CD14-positive monocyte (primary cell): ENCODE results near the gene SDK1. TPM values are rescaled to one million over a fixed set of nuclear protein-coding genes. Genes with fewer than 3 reads are reported as not detected.
A peak's percentile ranks its signal among the peaks of the same experiment; 100 is the strongest.

Source experiments
- DNase-seq, 3 donors: peaks; one replicate each; pipeline ENCODE4 v3.0.0-alpha.2; 2011 to 2022
- H2AFZ ChIP-seq: 2 replicates; pipeline ENCODE4 v1.6.0; 2012; ENCODE audit warnings: mild to moderate bottlenecking, low read depth, low read length, inconsistent platforms; ENCODE audit not compliant: insufficient read depth, poor library complexity, severe bottlenecking
- H3K27ac ChIP-seq, 2 donors: 1 replicate in 1 of 2; 2 replicates in 1 of 2; pipeline ENCODE4 v1.5.1; 2012 to 2013; ENCODE audit warnings: low read length in 2 of 2, control low read depth in 1 of 2, inconsistent platforms in 1 of 2, low read depth in 1 of 2, mild to moderate bottlenecking in 1 of 2
- H3K27me3 ChIP-seq, 2 donors: one replicate each; pipeline versions ENCODE4 v1.6.0 to v1.6.1; 2011 to 2013; ENCODE audit warnings: low read length in 2 of 2; ENCODE audit not compliant: control insufficient read depth in 2 of 2, insufficient read depth in 2 of 2
- H3K36me3 ChIP-seq, 2 donors: replicated peaks in 1 of 2; 1 replicate in 1 of 2; 2 replicates in 1 of 2; pipeline versions ENCODE4 v1.5.1 to v1.6.1; 2012 to 2013; ENCODE audit warnings: low read length in 2 of 2, control low read depth in 1 of 2, inconsistent platforms in 1 of 2, mild to moderate bottlenecking in 1 of 2; ENCODE audit not compliant: insufficient read depth in 2 of 2, control insufficient read depth in 1 of 2
- H3K4me1 ChIP-seq, 2 donors: 1 replicate in 1 of 2; 2 replicates in 1 of 2; pipeline versions ENCODE4 v1.5.1 to v1.6.1; 2012 to 2013; ENCODE audit warnings: low read length in 2 of 2, control low read depth in 1 of 2, inconsistent platforms in 1 of 2, mild to moderate bottlenecking in 1 of 2, moderate library complexity in 1 of 2; ENCODE audit not compliant: insufficient read depth in 2 of 2, control insufficient read depth in 1 of 2
- H3K4me2 ChIP-seq: replicated peaks from 2 replicates; pipeline ENCODE3; 2012; ENCODE audit warnings: low read length, moderate library complexity, mild to moderate bottlenecking; ENCODE audit not compliant: poor library complexity, severe bottlenecking; ENCODE audit errors: extremely low read depth
- H3K4me3 ChIP-seq, 3 experiments: fragments of 200-600 bp in 1 of 3; sonication (generic) in 1 of 3; replicated peaks in 1 of 3; 1 replicate in 2 of 3; 2 replicates in 1 of 3; pipeline ENCODE4 v1.5.1; 2011 to 2013; ENCODE audit warnings: low read length in 3 of 3, mild to moderate bottlenecking in 3 of 3, control low read depth in 2 of 3, low read depth in 2 of 3, inconsistent platforms in 1 of 3, moderate library complexity in 1 of 3
- H3K79me2 ChIP-seq: 2 replicates; pipeline ENCODE4 v1.6.0; 2012; ENCODE audit warnings: mild to moderate bottlenecking, control low read depth, inconsistent platforms, low read length, moderate library complexity; ENCODE audit not compliant: insufficient read depth
- H3K9ac ChIP-seq: 2 replicates; pipeline ENCODE4 v1.6.0; 2017; ENCODE audit warnings: low read length, mild to moderate bottlenecking; ENCODE audit not compliant: insufficient read depth, poor library complexity, severe bottlenecking
- H3K9me3 ChIP-seq, 2 donors: replicated peaks in 1 of 2; 1 replicate in 1 of 2; 2 replicates in 1 of 2; pipeline versions ENCODE4 v1.5.1 to v1.6.1; 2012 to 2013; ENCODE audit warnings: low read length in 2 of 2, control low read depth in 1 of 2; ENCODE audit not compliant: control insufficient read depth in 1 of 2, insufficient read depth in 1 of 2
- H4K20me1 ChIP-seq: 2 replicates; pipeline ENCODE4 v1.6.0; 2012; ENCODE audit warnings: mild to moderate bottlenecking, low read length, control low read depth, moderate library complexity; ENCODE audit not compliant: insufficient read depth
- H3K27ac Mint-ChIP-seq, 7 donors: one replicate each; pipeline ENCODE4 v1.8.0; 2020; ENCODE audit warnings: mild to moderate bottlenecking in 7 of 7, mixed read lengths in 7 of 7, moderate library complexity in 6 of 7, inconsistent platforms in 2 of 7
- H3K27me3 Mint-ChIP-seq, 3 donors: one replicate each; pipeline ENCODE4 v1.8.0; 2021 to 2022; ENCODE audit warnings: low read depth in 3 of 3, mild to moderate bottlenecking in 3 of 3, mixed read lengths in 3 of 3, moderate library complexity in 3 of 3, inconsistent platforms in 1 of 3
- H3K36me3 Mint-ChIP-seq, 2 donors: one replicate each; pipeline ENCODE4 v1.8.0; 2020; ENCODE audit warnings: mixed read lengths in 2 of 2, inconsistent platforms in 1 of 2, mild to moderate bottlenecking in 1 of 2
- H3K4me1 Mint-ChIP-seq: one replicate; pipeline ENCODE4 v1.8.0; 2020; ENCODE audit warnings: mild to moderate bottlenecking, mixed read lengths
- H3K4me3 Mint-ChIP-seq, 2 donors: one replicate each; pipeline ENCODE4 v1.8.0; 2020; ENCODE audit warnings: mild to moderate bottlenecking in 2 of 2, mixed read lengths in 2 of 2, moderate library complexity in 1 of 2
- H3K9me3 Mint-ChIP-seq, 7 donors: one replicate each; pipeline ENCODE4 v1.8.0; 2020 to 2022; ENCODE audit warnings: mixed read lengths in 7 of 7, mild to moderate bottlenecking in 6 of 7, moderate library complexity in 6 of 7, inconsistent platforms in 2 of 7
- CTCF ChIP-seq: fragments of 200-600 bp; IDR thresholded peaks from one replicate; pipeline ENCODE4 v1.8.0; 2022; ENCODE audit warnings: antibody characterized with exemption, mild to moderate bottlenecking
- WGBS: methylation state at CpG from one replicate; pipeline ENCODE4 v1.1.5; 2013; ENCODE audit warnings: missing lambda C conversion rate; ENCODE audit not compliant: insufficient coverage; 5-methylcytosine and 5-hydroxymethylcytosine counted together
- intact Hi-C, 2 donors: fragments of 100-400 bp; cut with micrococcal nuclease; formaldehyde crosslinking; loops; one replicate each; pipeline versions ENCODE4 v1.15.0 to v1.15.1; 2023
- polyA plus RNA-seq, 3 donors: library from polyadenylated mRNA; depleted of rRNA in 1 of 3; unstranded in 2 of 3; stranded (reverse) in 1 of 3; fragments of 300-500 nt in 2 of 3; fragments of >200 nt in 1 of 3; fragmentation: Illumina TruSeq in 2 of 3; gene quantifications; 1 replicate in 2 of 3; 2 replicates in 1 of 3; pipeline ENCODE4 v1.2.3, GENCODE V29; 2012 to 2021

The SDK1 gene
- polyA plus RNA-seq, 3 donors: 0.01 TPM; not detected in 2

DNA sequence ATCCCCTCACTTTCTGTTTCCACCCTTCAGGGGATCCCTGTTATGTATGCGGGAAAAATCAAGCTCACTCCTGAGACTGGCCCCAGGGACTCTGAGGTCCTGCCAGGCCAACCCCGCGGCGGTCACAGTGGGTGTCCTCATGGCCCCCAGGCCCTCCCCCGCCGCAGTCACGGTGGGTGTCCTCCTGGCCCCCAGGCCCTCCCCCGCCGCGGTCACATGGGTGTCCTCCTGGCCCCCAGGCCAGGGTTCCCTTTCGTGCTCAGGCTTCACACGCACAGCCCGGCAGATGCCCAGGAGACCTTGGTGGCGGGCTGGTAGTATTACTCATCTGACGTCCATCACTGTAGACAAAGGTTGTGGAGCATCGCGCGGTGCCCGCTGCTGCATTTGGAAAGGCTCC, 890.0 kb downstream of the SDK1 start:
- TF ChIP-seq CTCF: no peak
- intact Hi-C loops: no loop called here
- no peaks in the 10 kb centered on the region for H3K4me1 ChIP-seq
- H3K79me2 ChIP-seq: no peaks in the 10 kb centered on the region
- H3K9me3 ChIP-seq: peaks cover 0 to 7% of the 10 kb centered on the region in 2 donors
- H3K4me3 ChIP-seq: no peak overlapping the region
- H3K9ac ChIP-seq: no peak overlapping the region
- H3K4me2 ChIP-seq: no peak overlapping the region
- no peaks in the 10 kb centered on the region for H3K4me1 Mint-ChIP-seq
- peak overlapping the region in 1 of 7 donors; percentile 25 for H3K27ac Mint-ChIP-seq
- no peaks in the 10 kb centered on the region for H3K27me3 ChIP-seq
- H3K9me3 Mint-ChIP-seq: peaks cover 0 to 13% (median 4%) of the 10 kb centered on the region in 7 donors
- H3K27ac ChIP-seq: no peak overlapping the region
- H2AFZ ChIP-seq: no peak overlapping the region
- no peaks in the 10 kb centered on the region for H3K36me3 ChIP-seq
- no peak overlapping the region for H3K4me3 Mint-ChIP-seq
- no peaks in the 10 kb centered on the region for H3K36me3 Mint-ChIP-seq
- H3K27me3 Mint-ChIP-seq: peaks cover 0 to 5% (median 2%) of the 10 kb centered on the region in 3 donors
- WGBS: 89% methylated on average over 15 of the region's 19 CpGs
- DNase-seq: no peak
- no peaks in the 10 kb centered on the region for H4K20me1 ChIP-seq

DNA sequence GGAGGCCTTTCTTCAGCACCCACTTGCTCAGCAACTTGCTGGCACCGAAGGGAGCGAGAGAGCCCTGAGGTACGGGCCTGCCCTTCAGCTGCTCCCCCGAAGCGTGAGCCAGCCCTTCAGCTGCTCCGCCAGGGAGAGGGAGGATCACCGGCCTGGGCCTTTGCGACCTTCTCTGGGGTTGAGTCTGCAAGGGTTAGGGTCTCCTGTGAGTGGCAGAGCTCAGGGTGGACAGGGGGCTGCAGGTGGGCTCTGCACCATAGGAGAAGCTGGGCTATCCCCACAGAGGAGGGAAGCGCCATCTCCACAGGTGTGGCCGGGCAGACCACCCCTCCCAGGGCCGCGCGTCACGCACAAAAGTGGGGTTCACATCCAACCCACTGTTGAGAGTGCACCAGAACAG, 890.5 kb downstream of the SDK1 start:
- Histone ChIP-seq H3K4me2 (no peak overlapping the region), H2AFZ (no peak overlapping the region), H3K4me1 (no peaks in the 10 kb centered on the region), H3K27me3 (no peaks in the 10 kb centered on the region), H3K4me3 (no peak overlapping the region), H3K9me3 (peaks cover 0 to 3% of the 10 kb centered on the region in 2 donors), H3K9ac (no peak overlapping the region), H3K79me2 (no peaks in the 10 kb centered on the region), H3K27ac (no peak overlapping the region), H4K20me1 (no peaks in the 10 kb centered on the region), H3K36me3 (no peaks in the 10 kb centered on the region)
- H3K4me3 Mint-ChIP-seq: no peak overlapping the region
- peaks cover 0 to 4% (median 2%) of the 10 kb centered on the region in 3 donors for H3K27me3 Mint-ChIP-seq
- WGBS: 93% methylated on average over 13 of the region's 14 CpGs
- no peaks in the 10 kb centered on the region for H3K4me1 Mint-ChIP-seq
- intact Hi-C loops: no loop called here
- no peaks in the 10 kb centered on the region for H3K36me3 Mint-ChIP-seq
- no peak for TF ChIP-seq CTCF
- no peak overlapping the region for H3K27ac Mint-ChIP-seq
- peaks cover 0 to 11% (median 4%) of the 10 kb centered on the region in 7 donors for H3K9me3 Mint-ChIP-seq
- DNase-seq: no peak
